Measurements from ENCODE around the gene SLC7A6.
"Not testable (repeated sequence)": the region's sequence is repeated elsewhere in the genome, so short reads cannot be mapped to it uniquely, and the experiment has no call there.

The SLC7A6 gene

GRCh38 chr16:68288796-68289195, 24.5 kb downstream of the SLC7A6 start:
- not testable (repeated sequence) for H2BK12ac ChIP-seq (ENCODE audit: low read length in 2 of 2); H2BK15ac ChIP-seq (ENCODE audit: low read depth, poor library complexity, severe bottlenecking); DNase-seq; H2AK5ac ChIP-seq (ENCODE audit: low read length, severe bottlenecking); H3K18ac ChIP-seq (ENCODE audit: low read depth in 1 of 2, low read length in 2 of 2); H3K27ac ChIP-seq (ENCODE audit: low read length, poor library complexity, severe bottlenecking); H3K4me2 ChIP-seq (ENCODE audit: low read length, poor library complexity, severe bottlenecking); H3K27me3 ChIP-seq (ENCODE audit: control insufficient read depth in 1 of 2, insufficient read depth in 1 of 2, low read length in 2 of 2); H3K4me1 ChIP-seq (ENCODE audit: control insufficient read depth, insufficient read depth, low read depth, low read length); H3K23ac ChIP-seq (ENCODE audit: low read length in 2 of 2); H3K9me3 ChIP-seq (ENCODE audit: control insufficient read depth, low read length); H3K14ac ChIP-seq (ENCODE audit: low read length in 2 of 2); H3K9ac ChIP-seq (ENCODE audit: low read length); H4K91ac ChIP-seq (ENCODE audit: low read length); H3K4me3 ChIP-seq (ENCODE audit: insufficient read depth in 1 of 2, low read depth in 1 of 2, low read length in 2 of 2); H2BK120ac ChIP-seq (ENCODE audit: low read depth, low read length); H2AFZ ChIP-seq (ENCODE audit: low read depth, low read length); H3K4ac ChIP-seq (ENCODE audit: low read depth in 1 of 2, low read length in 2 of 2); H2BK5ac ChIP-seq (ENCODE audit: low read depth, low read length, poor library complexity, severe bottlenecking); H4K8ac ChIP-seq (ENCODE audit: low read length)
- Histone ChIP-seq H3K36me3 (ENCODE audit: control insufficient read depth in 1 of 2, insufficient read depth in 2 of 2, low read depth in 1 of 2, low read length in 2 of 2) (peaks cover 45 to 56% of the 10 kb centered on the region in 2 experiments), H3K79me1 (replicated peaks; ENCODE audit: low read length, poor library complexity, severe bottlenecking) (peaks cover 55% of the 10 kb centered on the region)
- 83% methylated on average over 6 of the region's 9 CpGs for WGBS

GRCh38 chr16:68289202-68289601, 24.9 kb downstream of the SLC7A6 start:
- WGBS = 94% methylated on average over 2 of the region's 2 CpGs

DNA sequence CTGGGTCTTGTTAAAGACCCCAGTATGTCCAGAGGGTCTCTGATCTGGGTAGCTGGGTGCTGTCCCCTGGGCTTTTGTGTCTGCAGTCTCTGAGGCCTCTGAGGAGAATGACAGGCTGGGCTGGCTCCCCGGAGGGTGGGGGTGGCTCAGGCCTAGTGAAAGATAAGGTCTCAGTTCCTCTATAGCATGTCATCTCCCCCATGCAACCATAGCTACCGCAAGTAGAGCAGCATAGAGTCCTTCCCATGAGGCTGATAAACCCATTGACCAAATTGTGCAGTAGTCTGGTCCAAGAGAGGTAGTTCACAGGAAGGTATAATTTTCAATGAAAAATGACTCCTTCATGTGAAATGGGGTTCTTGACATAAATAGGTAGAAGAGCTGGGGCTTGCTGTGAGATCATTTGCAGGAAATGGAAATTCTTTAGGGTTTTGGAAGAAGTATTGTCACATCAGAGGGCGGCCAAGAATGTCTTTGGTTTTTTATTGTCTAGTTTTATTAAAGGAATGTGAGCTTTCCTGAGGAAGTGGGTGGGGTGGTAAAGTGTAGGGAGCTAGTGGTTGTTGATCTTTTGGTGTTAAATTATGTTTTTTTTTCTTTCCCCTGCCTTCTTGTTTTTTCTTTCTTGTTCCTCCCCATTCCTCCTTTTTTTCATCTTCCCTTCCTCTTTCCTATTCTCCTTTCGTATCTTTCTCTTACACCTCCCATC, 25.4 kb downstream of the SLC7A6 start:
- WGBS = 86% methylated on average over 3 of the region's 4 CpGs
- Histone ChIP-seq H3K14ac (ENCODE audit: low read length in 2 of 2) (no peak overlapping the region), H3K79me1 (replicated peaks; ENCODE audit: low read length, poor library complexity, severe bottlenecking) (peaks cover 56% of the 10 kb centered on the region), H2AFZ (ENCODE audit: low read depth, low read length) (no peak overlapping the region), H3K9ac (ENCODE audit: low read length) (no peak overlapping the region), H3K36me3 (ENCODE audit: control insufficient read depth in 1 of 2, insufficient read depth in 2 of 2, low read depth in 1 of 2, low read length in 2 of 2) (peaks cover 53 to 65% of the 10 kb centered on the region in 2 experiments), H4K91ac (ENCODE audit: low read length) (no peak overlapping the region), H3K4me3 (ENCODE audit: insufficient read depth in 1 of 2, low read depth in 1 of 2, low read length in 2 of 2) (no peak overlapping the region), H3K27me3 (ENCODE audit: control insufficient read depth in 1 of 2, insufficient read depth in 1 of 2, low read length in 2 of 2) (no peaks in the 10 kb centered on the region), H3K4me2 (ENCODE audit: low read length, poor library complexity, severe bottlenecking) (no peak overlapping the region), H4K8ac (ENCODE audit: low read length) (no peak overlapping the region), H3K18ac (ENCODE audit: low read depth in 1 of 2, low read length in 2 of 2) (no peak overlapping the region), H2BK120ac (ENCODE audit: low read depth, low read length) (no peak overlapping the region), H3K27ac (ENCODE audit: low read length, poor library complexity, severe bottlenecking) (no peak overlapping the region), H2AK5ac (ENCODE audit: low read length, severe bottlenecking) (no peak overlapping the region), H3K9me3 (ENCODE audit: control insufficient read depth, low read length) (no peaks in the 10 kb centered on the region), H2BK5ac (ENCODE audit: low read depth, low read length, poor library complexity, severe bottlenecking) (no peak overlapping the region), H3K4ac (ENCODE audit: low read depth in 1 of 2, low read length in 2 of 2) (no peak overlapping the region), H2BK15ac (ENCODE audit: low read depth, poor library complexity, severe bottlenecking) (no peak overlapping the region), H3K4me1 (ENCODE audit: control insufficient read depth, insufficient read depth, low read depth, low read length) (peaks cover 8% of the 10 kb centered on the region), H3K23ac (ENCODE audit: low read length in 2 of 2) (no peak overlapping the region), H2BK12ac (ENCODE audit: low read length in 2 of 2) (no peak overlapping the region)
- DNase-seq = no peak

More at GRCh38 chr16:68289202-68289601, 24.9 kb downstream of the SLC7A6 start:
- Histone ChIP-seq H3K4me2 (ENCODE audit: low read length, poor library complexity, severe bottlenecking) (no peak overlapping the region), H2BK15ac (ENCODE audit: low read depth, poor library complexity, severe bottlenecking) (no peak overlapping the region), H3K27ac (ENCODE audit: low read length, poor library complexity, severe bottlenecking) (no peak overlapping the region), H4K91ac (ENCODE audit: low read length) (no peak overlapping the region), H3K9me3 (ENCODE audit: control insufficient read depth, low read length) (no peaks in the 10 kb centered on the region), H3K4me1 (ENCODE audit: control insufficient read depth, insufficient read depth, low read depth, low read length) (peaks cover 8% of the 10 kb centered on the region), H3K36me3 (ENCODE audit: control insufficient read depth in 1 of 2, insufficient read depth in 2 of 2, low read depth in 1 of 2, low read length in 2 of 2) (peaks cover 48 to 59% of the 10 kb centered on the region in 2 experiments), H3K79me1 (replicated peaks; ENCODE audit: low read length, poor library complexity, severe bottlenecking) (peaks cover 54% of the 10 kb centered on the region), H4K8ac (ENCODE audit: low read length) (no peak overlapping the region), H3K27me3 (ENCODE audit: control insufficient read depth in 1 of 2, insufficient read depth in 1 of 2, low read length in 2 of 2) (no peaks in the 10 kb centered on the region), H2BK12ac (ENCODE audit: low read length in 2 of 2) (no peak overlapping the region), H2BK120ac (ENCODE audit: low read depth, low read length) (no peak overlapping the region), H3K4me3 (ENCODE audit: insufficient read depth in 1 of 2, low read depth in 1 of 2, low read length in 2 of 2) (no peak overlapping the region), H3K14ac (ENCODE audit: low read length in 2 of 2) (no peak overlapping the region), H3K9ac (ENCODE audit: low read length) (no peak overlapping the region), H2AK5ac (ENCODE audit: low read length, severe bottlenecking) (no peak overlapping the region), H2BK5ac (ENCODE audit: low read depth, low read length, poor library complexity, severe bottlenecking) (no peak overlapping the region), H3K4ac (ENCODE audit: low read depth in 1 of 2, low read length in 2 of 2) (no peak overlapping the region), H2AFZ (ENCODE audit: low read depth, low read length) (no peak overlapping the region), H3K23ac (ENCODE audit: low read length in 2 of 2) (no peak overlapping the region), H3K18ac (ENCODE audit: low read depth in 1 of 2, low read length in 2 of 2) (no peak overlapping the region)
- no peak for DNase-seq

DNA sequence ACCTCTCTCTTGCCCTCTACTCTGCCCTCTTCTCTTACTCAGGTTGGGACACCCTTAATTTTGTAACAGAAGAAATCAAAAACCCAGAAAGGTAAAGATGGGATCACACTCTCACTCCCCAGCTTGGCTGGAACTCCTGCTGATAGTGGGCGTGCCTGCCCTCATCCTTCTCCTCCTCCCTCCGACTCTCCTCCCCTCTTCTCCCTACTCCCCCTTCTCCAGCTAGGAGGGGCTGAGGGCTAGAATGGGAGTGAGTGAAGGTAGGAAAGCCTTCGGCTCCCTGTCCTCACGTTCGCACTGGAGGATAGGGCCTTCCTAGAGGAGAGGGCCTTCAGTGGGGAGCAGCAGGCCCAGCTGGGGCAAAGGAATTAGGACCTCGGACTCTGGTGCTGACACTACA, 26.1 kb downstream of the SLC7A6 start:
- Histone ChIP-seq H2BK5ac (ENCODE audit: low read depth, low read length, poor library complexity, severe bottlenecking) (no peak overlapping the region), H4K91ac (ENCODE audit: low read length) (no peak overlapping the region), H3K18ac (ENCODE audit: low read depth in 1 of 2, low read length in 2 of 2) (no peak overlapping the region), H2BK120ac (ENCODE audit: low read depth, low read length) (no peak overlapping the region), H2BK12ac (ENCODE audit: low read length in 2 of 2) (no peak overlapping the region), H3K79me1 (replicated peaks; ENCODE audit: low read length, poor library complexity, severe bottlenecking) (peaks cover 51% of the 10 kb centered on the region), H3K23ac (ENCODE audit: low read length in 2 of 2) (no peak overlapping the region), H3K9ac (ENCODE audit: low read length) (no peak overlapping the region), H4K8ac (ENCODE audit: low read length) (no peak overlapping the region), H2AK5ac (ENCODE audit: low read length, severe bottlenecking) (no peak overlapping the region), H3K27ac (ENCODE audit: low read length, poor library complexity, severe bottlenecking) (no peak overlapping the region), H2AFZ (ENCODE audit: low read depth, low read length) (no peak overlapping the region), H2BK15ac (ENCODE audit: low read depth, poor library complexity, severe bottlenecking) (no peak overlapping the region), H3K9me3 (ENCODE audit: control insufficient read depth, low read length) (no peaks in the 10 kb centered on the region), H3K4me1 (ENCODE audit: control insufficient read depth, insufficient read depth, low read depth, low read length) (peaks cover 8% of the 10 kb centered on the region), H3K4ac (ENCODE audit: low read depth in 1 of 2, low read length in 2 of 2) (no peak overlapping the region), H3K27me3 (ENCODE audit: control insufficient read depth in 1 of 2, insufficient read depth in 1 of 2, low read length in 2 of 2) (no peaks in the 10 kb centered on the region), H3K4me2 (ENCODE audit: low read length, poor library complexity, severe bottlenecking) (no peak overlapping the region), H3K4me3 (ENCODE audit: insufficient read depth in 1 of 2, low read depth in 1 of 2, low read length in 2 of 2) (no peak overlapping the region), H3K36me3 (ENCODE audit: control insufficient read depth in 1 of 2, insufficient read depth in 2 of 2, low read depth in 1 of 2, low read length in 2 of 2) (peaks cover 51 to 64% of the 10 kb centered on the region in 2 experiments), H3K14ac (ENCODE audit: low read length in 2 of 2) (no peak overlapping the region)
- DNase-seq = no peak
- WGBS = 82% methylated on average over 4 of the region's 6 CpGs
